GM21737 (cell line): Measurements from ENCODE around the gene DCLK2.
"Not testable (repeated sequence)": the region's sequence is repeated elsewhere in the genome, so short reads cannot be mapped to it uniquely, and the experiment has no call there.

ENCODE experiments used
- ATAC-seq: cut with Tn5 transposase; IDR thresholded peaks from one replicate; pipeline ENCODE4 v1.9.1; 2021; ENCODE audit warnings: mild to moderate bottlenecking, moderate library complexity; ENCODE audit not compliant: unreplicated experiment

DCLK2 gene

DNA sequence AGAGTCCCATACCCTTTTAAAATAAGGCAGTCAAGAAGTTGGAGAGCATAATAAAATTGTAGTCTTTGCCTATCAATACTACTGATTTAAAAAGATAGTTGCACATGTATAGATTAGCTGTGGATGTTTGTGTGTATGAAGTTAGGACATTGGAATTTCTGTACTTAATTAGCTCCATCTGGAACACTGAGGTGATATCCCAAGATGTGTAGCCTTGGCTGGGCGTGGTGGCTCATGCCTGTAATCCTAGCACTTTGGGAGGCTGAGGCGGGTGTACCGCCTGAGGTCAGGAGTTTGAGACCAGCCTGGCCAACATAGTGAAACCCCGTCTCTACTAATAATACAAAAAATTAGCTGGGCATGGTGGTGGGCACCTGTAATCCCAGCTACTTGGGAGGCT, 119.0 kb downstream of the DCLK2 start:
- ATAC-seq = not testable (repeated sequence)

DNA sequence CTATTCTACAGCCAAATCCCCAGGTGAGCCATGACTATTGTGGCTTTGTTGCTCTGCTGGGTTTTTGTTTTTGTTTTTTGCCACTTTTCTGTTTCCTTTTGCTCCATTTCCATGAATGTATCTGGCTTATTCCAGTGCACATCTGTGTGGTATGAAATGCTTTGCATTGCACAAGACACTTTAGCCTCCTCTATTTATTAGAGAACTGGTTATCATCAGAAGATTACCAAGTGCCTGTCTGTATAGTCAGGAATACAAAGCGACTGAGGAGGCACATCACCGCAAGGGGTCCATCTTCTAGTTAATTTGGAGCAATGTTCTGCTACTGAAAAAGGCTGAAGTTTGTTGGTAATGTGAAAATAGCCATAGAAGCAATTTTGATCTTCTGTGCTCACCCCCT, 120.8 kb downstream of the DCLK2 start:
- ATAC-seq = no peak

DNA sequence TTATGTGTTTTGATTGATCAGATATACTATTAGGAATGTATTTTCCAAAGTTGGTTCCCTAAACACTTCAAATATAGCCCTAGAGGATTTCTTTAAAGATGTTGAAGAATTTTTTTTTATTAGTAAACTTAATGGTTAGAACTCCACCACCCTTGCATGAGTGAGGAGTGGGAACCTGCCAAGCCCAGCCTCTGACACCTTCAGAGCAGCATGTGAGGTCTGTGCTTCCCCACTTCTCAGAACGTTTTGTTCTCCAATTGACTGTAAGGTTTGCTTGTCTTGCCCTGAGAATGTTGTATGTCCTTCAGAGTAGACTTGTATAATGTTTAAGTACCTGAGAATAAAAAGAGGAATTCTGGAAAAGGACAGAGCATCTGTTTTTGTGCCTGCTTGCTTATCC, 126.8 kb downstream of the DCLK2 start:
- ATAC-seq = no peak

DNA sequence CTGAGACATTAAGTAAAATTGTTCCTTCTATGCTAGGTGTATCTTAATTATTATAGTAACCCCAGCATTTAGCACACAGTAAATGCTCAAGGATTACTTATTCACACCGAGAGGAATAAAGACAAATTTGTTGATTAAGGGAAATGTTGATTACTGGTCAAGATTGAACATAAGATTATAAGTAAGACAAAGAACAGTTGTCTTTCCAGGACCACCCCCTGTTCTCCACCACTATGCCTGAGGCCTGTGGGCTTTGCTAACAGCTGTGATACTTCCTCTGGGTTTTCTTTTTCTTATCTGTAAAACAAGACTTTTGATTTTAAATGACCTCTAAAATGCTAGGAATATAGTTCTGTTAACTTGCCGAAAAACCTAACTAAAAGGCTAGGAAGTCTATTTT, 128.0 kb downstream of the DCLK2 start:
- no peak for ATAC-seq

DNA sequence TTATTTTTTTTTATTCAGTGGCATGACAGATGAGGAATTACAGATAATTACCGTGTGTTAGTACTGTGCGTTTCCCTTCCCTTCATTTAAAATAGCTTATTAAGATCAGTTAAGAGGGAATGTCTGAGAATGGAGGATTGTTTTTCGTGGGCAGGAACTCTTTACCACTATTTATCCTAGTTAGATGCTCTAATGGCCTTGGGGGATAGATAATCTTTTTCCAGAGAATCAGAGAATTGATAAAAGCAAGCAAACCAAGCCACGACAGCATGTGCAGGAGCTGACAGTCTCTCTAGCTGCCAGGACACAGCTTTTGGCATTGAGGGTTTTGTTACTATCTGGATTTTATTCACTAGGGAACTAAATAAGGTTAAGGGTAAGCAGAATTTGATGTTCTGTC, 128.7 kb downstream of the DCLK2 start:
- ATAC-seq = no peak

DNA sequence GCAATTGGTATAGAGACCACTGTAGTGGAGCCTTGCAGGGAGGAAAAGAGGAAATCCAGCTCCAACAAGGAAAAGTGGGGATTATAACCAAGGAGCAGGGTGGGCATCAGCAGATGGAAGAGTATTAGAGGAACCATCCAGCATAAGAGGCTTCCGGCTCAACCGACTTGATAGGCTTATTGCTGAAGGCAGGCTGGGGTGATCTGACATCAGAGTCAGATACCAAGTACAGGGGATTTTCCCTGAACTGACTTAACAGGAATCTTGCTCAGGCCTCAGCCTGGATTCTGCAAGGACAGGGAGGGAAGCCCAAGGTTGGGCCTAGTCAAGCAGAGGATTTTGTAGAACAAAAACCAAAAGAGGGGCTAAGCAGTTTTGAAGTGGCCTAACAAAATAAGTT, 129.6 kb downstream of the DCLK2 start:
- ATAC-seq = no peak

DNA sequence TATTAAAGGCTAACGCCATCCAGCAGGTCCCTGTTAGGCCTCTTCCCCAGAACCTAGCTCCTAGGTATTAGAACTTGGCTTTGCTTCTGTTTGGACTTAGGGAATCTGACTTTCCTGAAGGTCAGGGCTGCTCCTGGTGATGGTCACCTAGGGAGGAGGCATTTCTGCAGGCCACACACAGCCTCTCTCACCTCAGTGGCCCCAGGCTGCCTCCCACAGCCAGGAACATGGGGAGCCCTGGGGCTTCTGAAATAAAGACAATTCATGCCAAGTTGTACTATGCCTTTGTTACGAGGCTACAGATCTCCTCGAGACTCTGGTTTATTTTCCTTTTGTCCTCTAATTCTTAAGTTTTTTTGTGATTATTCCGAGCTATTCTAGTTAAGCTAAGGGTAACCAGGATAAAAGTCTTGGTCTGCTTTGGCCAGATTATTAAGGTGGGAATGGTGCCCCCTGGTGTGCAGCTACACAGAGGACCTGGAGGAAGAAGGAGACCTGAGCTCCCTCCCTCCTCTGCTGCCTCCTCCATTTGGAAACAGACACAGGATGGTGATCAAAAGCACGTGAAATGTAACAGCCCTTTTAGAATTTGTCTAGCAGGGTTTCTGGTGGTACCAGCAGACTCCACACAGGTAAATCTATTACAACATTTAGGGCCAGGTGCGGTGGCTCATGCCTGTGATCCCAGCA, 131.0 kb downstream of the DCLK2 start:
- ATAC-seq = no peak

DNA sequence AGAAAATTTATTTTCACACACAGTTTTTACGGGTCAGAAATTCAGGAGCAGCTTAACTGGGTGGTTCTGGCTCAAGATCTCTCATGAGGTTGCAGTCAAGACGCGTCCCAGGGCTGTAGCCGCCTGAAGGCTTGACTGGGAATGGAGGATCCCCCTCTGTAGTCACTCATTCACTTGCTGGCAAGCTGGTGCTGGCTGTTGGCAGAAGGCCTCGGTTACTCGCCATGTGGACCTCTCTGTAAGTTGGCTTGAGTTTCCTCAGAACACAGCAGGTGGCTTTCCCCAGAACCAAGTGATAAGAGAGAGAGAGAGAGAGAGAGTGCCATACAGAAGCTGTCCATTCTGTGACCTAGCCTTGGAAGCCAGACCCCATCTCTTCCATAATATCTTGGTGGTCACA, 132.8 kb downstream of the DCLK2 start:
- no peak for ATAC-seq

DNA sequence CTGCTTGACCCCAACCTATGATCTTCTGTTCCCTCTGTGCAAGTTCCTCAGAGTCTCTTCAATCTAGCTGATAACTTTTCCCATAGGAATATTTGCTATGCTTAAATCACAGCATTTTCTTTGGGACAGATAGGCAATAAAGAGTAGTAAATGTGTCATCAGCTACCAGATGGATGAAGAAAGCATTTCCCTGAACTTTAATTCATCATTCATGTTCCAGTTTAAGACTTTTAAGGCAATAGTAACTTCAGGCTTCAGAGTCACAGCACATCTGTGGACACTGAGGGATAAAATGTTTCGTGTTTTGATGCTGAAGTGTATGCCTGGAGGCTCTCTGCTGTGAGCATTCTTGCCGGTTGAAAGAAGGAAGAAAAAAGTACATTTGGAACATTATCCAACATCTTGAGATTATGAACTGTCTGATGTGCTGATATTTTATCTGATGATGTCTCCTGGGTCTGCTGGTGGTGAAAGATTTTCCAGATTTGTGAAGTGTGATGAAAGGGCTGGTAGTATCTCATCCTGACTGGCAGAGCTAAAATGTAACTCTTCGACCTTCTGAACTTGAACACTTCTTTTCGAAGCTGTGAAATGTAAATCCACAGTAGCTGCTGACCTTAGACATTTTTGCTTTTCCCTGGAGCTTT, 133.7 kb downstream of the DCLK2 start:
- ATAC-seq = no peak

DNA sequence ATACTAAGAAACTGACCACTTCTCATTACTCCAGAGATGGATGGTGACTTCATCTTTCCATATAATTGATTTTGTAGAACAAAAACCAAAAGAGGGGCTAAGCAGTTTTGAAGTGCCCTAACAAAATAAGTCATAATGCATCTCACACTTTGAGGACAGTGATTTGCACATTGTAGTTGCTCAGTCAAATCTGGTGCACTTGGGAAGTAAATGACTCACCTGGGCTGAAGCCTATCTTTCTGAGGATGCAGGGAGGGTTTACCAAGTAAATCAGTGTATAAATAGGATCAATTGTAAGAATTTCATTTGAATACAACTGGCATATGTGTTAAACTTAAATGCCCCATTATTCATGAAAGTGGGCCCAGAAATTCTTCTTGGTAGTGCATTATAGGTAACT, 134.2 kb downstream of the DCLK2 start:
- ATAC-seq = no peak

DNA sequence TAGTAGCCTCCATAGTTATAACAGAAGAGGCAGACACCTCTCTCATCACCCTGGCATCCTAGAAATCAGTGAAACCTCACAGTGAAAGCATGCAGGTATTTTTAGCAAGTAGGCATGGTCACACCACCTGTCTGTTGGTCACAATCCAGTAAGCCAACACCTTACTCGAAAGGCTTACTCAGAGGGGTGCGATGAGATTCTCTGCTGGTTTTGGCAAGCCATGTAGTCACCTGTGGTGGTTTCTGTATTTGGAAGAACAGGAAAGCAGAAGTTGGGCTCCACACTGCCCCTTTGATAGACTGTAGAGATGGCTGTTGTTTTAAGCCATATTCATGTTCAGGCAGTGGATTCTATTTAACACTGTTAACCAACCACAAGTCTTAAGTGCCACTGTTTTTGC, 134.7 kb downstream of the DCLK2 start:
- no peak for ATAC-seq

DNA sequence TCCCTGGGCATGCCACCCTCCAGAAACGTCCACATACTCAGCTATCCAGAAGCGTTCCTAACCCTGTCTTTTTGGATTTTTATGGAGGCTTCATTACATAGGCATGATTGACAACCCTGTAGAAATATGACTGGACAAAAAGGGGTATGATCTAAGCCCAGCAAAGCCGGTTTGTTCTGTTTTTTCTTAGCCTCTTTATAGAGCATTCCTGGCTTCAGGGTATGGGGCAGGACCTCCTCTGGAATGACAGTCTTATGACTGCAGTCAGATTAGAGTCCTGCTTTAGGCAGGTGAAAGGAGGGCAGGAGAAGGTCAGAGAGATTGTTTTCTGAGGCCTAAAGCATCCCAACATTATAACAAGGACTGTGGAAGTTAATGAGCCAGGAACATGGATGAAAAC, 137.4 kb downstream of the DCLK2 start:
- no peak for ATAC-seq

DNA sequence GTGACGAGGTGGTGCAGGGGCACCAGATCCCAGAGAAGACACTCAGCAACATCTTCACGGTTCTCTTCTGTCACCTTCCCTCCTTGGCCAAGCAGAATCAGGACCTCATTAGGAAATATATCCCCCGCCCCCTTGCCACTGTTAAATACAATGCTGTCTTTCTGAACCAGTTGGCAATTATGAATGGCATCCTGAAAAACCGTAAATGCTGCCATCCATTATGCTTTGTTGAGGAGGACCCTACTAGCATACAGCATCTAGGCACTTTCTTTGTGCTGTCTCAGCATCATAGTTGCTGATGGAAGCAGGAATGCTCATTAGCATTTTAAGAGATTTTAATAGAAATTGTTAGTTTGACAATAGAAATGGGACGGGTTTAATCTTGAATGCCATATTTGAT, 138.5 kb downstream of the DCLK2 start:
- no peak for ATAC-seq

DNA sequence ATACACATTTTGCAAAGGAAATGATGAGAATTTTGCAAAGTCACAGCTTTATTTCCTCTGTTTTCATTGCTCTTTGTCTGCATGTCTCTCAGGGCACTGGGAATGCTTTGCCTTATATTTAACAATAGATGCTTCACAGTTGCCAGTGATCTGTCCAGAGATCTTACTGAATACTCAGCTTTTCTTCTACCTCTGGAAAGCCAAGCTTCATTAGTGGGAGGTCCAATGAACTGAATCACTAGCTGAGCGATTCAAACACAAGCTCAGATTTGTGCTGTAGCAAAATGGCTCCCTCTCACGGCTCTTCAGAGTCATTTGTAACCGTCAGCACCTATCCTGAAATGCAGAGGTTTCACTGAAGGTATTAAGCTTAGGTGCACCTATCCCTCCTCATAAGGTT, 138.9 kb downstream of the DCLK2 start:
- ATAC-seq = no peak

DNA sequence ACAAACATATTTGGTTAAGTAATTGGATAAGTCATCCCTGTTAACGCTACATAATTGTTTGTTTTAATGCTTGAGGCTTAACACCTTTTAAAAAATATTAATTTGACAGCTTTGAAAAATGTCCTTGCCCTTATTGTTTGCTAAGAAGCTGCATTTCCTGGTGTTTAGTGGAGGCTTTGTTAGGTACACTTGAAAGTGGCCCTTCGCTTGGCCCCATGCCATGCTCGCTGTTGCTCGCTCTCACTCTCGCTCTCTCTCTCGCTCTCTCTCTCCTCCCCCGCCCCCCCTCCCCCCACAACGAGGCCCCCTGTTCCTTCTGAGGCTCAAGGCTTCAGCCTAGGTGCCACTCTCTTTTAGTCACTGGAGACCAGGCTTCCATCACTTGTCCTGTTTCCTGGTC, 139.6 kb downstream of the DCLK2 start:
- ATAC-seq = no peak

DNA sequence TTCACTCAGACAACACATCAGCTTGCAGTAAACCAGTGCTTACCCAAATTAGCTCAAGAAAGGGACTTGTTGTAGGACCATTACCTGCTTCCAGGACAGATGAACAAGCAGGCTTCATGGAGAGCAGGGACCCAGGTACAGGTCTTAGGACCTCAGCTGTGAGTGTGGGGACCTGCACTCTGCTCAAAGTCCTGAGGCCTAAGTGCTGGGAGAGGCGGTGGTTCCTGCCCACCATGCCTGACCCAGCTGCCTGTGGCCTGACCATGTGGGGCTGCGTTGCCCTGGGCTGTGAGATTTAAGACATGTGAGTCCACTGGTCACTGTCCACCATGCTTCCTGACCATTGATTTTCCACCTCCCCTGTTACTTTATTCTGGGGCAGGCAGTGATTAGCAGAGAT, 140.2 kb downstream of the DCLK2 start:
- ATAC-seq = no peak

DNA sequence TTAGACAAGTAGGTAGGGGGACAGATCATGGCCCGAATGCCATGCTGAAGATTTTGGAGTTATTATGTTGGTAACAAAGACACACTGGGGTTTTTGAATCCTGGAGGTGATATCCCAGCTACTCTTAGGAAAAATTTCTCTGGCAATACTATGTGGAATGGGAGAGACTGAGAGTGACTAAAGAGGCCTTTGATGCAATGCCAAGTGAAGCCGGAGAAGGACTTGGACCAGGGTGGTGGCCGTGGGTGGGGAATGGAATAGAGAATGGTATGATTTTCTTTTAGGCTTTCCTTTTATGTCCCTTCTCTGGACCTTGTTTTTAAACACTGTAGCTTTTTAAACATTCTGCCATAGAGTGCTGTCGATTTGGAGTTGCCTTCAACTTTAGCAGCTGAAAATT, 141.6 kb downstream of the DCLK2 start:
- no peak for ATAC-seq

DNA sequence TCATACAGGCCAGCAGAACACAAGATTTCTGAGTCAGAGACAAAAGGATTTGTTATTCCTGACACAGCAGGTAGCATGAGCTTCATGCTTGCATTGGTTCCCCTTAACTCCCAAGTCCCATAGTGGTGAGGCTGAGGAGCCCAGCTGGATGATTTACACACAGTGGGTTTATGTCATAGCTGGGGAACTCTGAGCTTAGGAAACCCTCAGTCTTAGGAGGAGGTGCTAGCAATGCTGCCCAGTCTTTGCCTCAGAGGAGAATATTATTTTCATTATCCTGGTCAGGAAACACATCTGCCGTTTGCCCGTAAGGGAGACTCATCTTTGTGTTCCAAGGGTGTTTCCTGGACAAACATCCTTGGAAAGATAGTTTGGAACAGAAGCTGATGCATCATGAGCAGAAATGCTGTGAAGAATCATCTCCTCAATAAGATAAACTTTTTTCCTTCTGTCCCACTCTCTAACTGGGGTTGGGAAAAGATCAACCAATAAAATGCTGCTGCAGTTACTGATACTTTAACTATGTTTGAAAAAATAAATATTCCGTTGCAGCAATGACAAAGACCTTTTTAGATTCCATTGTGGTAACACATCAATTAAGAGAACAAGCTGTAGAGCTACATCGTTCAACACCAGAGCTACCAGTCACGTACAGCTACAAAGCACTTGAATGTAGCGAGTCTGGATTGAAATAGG, 146.8 kb downstream of the DCLK2 start:
- no peak for ATAC-seq

DNA sequence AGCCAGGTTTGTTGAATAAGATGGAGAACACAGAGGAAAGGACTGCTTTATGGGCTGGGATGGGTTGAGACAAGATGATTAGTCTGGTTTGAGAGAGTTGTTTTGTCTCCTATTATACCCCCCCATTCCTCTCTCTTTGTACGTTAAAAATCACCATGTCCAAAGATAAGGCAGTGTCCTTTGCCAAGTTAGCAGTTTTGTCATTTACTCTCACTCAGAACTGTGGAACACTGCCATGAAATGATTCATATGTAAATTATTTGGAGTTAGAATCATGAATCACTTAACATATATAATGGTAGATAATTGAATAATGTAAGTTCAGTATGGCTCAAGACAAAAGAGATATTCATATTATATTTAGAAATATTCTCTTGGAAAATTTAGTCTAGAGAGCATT, 151.3 kb downstream of the DCLK2 start:
- no peak for ATAC-seq

DNA sequence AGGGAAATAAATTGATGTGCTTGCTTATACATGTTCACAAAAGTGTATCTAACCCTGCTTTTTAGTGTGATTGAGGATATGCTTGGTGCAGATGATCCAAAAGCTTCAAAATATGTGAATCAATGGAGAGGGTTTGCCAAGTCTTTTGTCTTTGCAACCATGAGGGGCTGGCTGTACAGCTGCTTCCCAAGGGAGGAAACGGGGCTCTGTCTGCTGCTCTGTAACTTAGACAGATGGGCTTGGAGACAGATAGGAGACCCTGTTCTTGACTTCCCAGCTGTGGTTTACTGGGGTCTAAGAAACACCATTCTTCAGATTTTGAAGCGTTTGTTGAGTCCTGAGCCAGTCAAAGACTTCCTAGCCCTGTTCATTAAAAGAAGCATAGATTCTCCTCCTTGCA, 152.3 kb downstream of the DCLK2 start:
- no peak for ATAC-seq

DNA sequence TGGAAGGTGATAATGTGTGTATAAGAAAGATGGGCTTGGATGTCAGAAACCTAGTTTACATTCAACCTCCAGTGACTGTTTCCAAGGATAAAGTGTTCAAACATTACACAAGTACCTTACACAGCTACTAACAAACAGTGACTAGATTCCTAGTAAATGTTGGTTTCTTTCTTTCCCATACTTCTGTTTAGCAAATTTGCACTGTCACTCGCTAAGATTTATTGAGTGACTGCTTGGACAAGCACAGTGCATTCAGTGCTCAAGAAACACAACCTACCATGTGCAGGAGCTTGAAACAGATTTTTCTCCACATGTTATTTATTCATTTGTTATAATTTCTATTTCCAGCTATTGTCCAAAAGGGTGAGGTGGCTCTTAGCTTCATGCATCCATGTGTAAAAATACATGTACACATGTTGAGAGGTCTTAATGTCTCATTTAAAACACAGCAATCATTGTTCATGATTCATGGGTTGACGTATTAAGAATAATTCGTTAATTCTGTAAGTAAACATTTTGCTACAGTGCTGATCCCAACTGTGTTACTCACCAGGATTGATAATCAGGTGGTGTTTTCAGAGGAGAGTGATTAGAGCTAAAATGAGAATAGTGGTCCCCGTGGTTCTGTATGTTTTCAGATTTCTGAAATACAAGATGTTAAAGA, 153.0 kb downstream of the DCLK2 start:
- no peak for ATAC-seq

DNA sequence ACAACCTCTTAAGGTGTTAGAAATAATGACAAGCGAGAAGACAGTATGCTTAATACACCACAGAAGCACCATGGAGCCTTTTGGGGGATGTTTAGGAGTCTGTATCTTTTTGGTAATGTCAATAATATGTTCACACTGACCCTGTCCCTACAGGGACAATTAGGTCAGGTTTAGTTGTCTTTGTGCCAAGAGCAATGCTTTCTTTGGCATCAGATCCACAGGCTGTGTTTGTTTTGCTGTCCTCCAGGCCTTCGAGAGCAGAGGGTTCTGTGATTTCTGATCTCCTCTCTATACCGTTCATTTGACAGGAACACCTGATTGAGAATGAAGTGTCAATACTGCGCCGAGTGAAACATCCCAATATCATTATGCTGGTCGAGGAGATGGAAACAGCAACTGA, 153.8 kb downstream of the DCLK2 start:
- ATAC-seq = no peak
